Measurements from ENCODE around the gene PRKCQ. TPM values are rescaled to one million over a fixed set of nuclear protein-coding genes. Genes with fewer than 3 reads are reported as not detected.

PRKCQ gene
- polyA plus RNA-seq, 1 donor = 22.7 TPM

DNA sequence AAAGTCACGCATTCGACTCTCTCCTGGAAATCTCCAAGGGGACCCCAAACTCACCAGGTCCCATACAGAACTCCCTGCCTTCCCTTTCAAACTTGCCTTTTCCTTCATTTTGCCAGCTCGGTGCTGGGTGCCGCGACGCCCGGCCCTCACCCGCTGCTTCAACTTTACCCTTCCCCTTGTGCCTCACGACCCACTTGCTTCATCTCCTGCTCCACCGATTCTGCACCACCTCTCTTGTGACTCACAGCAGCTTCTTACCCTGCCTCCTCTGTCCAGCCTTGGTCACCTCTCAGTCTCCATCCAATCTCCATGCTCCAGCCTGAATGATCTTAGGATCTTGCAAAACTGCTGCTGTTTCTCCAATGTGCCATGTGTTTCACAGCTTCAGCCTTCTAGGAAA, 59.9 kb downstream of the PRKCQ start:
- no peak for DNase-seq

DNA sequence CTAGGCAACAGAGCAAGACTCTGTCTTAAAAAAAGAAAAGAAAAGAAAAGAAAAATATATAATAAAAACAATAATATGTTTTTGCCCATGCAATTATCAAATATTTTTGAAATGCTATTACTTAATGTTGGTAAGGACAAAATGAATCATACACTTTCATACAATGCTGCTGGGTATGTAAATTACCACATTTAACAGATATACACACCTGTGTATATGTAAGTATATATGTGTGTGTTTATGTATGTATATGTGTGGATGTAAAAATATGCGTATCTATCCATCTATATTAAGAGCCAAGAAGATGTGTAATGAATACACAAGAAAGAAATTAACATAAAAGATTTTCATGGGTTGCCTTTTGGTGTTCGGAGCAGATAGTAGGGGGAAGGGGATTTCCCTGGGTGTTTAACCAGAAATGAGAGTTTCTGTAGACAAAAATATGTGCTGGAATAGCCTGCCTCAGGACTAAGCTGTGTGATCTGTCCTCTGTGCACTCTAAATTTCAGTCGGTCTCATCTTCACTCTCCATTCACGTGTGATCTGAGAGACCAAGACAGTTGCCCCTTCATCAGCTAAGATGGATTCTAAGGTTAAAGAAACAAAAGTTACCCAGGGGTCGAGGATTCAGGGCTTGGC, 61.2 kb downstream of the PRKCQ start:
- DNase-seq = no peak

DNA sequence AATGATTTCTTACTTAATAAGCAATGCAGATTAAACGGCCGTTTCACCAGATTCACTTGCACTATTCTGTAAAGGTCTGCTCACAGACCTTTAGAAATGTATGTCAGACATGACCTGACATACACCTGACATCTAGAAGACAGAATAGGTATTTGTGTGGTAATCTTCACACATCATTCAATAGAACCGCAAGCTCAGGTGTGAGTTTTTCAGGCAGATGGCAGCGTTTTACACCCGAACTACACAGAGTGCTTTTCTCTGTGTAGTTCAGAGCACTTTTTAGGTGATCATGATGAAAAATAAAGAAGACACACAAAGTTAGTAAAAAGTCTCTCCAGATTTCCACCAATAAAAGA, 63.2 kb downstream of the PRKCQ start:
- DNase-seq = no peak

DNA sequence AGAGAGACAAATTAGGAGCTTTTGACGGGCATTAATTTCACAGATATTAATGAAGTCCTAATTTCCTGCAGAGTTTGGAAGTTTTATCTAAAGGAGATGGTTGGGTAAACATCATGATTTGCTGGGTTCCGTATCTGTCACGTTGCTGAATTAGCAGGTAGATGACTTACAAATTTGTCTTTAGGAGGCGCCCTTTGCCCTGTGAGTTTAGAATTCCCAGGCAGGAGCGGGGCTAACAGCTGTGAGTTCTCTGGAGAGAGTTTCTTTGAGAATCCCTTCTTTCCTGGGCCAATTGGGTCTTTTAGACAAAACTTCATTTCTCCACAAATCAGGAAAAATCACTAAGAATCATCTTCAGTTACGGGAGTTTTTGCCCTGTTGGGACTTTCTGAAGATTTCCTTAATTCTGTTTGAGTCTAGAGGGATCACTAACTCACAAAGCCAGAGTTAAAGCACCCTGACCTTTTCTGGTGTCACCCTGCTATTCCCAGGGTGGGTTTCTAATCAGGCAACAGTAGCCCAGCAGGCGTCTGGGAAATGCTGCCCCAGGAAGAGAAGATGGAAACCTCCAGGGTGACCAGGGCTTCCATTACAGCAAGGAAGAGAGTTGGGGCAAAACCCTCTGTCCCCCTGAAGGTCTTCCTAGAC, 63.7 kb downstream of the PRKCQ start:
- DNase-seq = no peak

DNA sequence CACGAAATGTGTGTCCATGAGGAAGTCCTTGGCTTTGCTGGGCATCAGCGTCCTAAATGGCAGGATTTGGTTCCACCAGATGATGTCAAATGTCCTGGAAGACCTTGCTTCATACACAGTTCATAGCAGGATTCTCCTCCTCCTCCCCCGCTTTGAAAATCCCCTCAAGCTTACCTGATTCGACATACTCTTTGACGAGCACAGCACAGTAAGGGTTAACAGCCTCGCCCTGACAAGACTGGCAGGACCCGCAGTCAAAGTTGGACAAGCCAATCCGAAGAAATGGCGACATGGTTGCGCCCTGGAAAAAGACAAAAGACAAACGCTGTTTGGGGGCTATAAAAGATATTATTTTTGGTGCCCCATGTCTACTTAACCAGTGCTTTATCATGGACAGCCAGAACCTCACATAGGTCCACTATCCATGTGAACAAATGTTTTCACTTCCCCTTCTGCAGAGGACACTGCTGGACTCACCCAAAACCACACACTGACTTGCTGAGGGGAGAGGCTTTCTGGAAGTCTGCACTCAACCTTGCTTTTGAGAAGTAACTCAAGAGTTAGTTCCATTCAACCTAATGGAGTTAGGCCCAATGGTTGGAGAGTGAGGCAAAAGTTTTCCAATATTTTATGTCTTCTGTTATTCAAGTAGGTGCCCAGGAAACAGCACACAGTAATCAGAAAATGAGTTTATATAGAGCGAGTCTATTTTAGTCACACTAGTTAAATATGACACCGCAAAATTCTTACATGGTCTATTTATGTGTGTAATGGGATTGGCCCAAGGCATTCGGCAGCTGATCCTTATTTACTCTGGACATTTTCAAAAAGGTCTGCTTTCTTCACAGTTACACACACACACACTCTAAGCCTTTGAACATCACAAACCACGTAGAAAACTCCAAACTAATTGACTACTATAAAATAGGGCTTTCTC, 65.0 kb downstream of the PRKCQ start:
- no peak for DNase-seq

DNA sequence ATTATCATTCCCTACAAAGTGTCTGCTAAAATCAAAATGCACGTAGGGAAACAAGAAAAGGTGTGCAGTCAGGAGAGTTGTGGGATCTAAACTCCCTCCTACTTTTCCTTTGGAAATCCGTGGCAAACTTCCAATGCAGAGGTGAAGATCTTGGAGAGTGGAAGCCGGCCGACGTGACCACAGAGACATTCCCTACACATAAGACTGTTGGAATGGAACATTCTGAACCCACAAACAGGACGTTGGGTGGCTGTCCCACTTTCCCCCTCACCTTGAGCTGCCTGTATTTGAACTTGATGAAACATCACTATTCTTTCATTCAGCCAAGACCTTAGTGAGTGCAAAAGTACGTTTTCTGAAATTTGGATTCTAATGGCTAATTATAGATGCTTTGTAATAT, 65.9 kb downstream of the PRKCQ start:
- no peak for DNase-seq

DNA sequence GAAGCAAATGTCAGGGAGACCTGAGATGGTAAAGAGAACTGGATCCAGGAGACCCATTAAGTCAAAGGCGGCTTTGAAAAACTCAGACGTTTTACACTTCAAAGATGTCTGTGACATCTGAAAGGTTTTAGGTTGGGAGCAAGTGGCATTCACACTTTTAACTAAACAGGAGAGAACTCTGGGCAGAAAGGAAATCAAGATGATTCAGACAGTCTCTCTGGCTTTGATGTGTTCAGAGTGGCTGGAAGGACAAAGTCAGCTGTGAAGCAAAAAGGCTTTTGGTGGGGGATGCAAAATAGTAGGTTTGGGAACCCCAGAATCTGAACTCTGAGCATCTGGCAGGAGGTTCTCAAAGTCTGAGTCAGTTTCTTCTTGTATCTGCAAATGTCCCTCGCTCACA, 66.6 kb downstream of the PRKCQ start:
- no peak for DNase-seq

DNA sequence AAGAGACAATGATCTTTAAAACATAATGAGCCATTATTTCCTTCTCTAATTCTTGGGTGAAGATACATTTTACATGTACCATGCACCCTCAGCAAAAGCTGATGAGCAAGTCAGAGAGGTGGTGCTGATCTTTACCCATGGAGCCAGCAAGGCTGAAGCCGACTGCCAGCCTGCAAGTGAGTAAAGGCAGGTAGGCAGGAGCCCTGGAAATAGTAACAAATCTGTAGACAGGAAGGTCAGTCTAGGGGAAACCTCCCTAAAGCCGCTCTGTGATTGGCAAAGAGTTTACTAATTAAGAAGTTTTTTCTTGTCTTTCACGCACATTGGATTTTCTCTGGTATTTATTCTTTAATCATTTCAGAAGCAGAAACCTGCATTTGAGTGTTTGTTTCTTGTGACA, 67.9 kb downstream of the PRKCQ start:
- DNase-seq = no peak

DNA sequence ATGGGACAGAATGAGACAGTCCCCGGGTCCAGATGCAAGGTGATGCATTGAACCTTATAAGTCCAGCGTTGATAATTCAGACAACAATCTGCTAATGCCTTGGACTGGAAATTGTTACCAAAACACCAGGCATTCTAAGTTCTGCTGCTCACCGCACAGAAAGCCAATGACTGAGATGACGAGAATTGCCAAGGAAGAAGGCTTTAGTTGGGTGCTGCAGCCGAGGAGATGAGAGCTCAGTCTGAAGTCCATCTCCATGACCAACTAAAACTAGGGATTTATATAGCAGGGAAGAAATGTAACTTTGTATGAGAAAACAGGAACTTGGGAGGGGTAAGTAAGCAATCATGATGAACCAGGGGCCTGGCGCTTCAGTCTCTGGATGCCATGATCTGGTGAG, 68.7 kb downstream of the PRKCQ start:
- DNase-seq = no peak

DNA sequence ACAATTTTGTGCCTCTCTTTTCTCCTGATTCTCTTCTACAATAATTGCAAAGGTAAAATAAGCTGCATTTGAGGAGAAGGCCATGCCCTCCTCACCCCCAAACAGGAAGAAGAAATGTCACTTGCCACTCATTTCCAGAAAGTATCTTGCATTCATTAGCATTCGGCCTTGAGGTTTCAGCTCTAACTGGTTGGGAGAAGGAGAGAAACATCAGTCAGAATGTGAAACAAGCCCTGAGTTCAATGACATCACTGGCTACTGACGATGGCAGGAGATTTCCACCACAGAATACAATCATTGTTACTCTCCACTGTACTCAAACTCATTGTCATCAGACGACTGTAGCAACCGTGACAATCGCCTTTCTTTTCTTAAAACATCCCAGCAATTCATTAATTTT, 72.8 kb downstream of the PRKCQ start:
- no peak for DNase-seq

DNA sequence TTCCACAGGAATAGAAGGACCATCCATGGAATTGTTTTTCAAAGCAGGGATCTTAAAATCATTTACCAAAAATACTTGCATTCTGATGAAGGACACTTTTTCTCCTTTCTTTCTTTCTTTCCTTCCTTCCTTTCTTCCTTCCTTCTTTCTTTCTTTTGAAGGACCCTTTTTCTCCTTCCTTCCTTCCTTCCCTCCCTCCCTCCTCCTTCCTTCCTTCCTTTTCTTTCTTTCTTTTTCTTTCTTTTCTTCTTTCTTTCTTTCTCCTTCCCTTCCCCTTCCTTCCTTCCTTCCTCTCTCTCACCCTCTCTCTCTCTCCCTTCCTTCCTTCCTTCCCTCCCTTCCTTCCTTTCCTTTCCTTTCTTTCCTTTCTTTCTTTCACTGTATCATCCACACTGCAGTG, 74.8 kb downstream of the PRKCQ start:
- no peak for DNase-seq

DNA sequence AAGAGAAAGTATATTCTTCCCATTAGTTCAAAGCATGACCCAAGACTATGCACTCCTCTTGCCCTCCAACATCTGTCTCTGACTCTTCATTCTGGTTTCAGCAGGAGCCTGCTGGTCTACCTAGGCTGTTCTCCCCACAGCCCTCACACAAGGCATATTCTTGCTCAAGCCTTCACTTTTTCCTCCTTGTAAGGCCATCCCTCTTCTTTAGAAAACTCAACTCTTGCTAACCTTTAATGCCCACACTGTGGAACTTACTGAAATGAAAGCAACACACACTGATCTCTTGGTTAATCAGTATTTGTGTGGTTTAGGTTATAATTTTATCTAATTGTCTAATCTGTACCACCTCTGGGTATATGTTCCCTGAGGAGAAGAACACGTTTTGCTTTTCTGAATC, 75.8 kb downstream of the PRKCQ start:
- no peak for DNase-seq

DNA sequence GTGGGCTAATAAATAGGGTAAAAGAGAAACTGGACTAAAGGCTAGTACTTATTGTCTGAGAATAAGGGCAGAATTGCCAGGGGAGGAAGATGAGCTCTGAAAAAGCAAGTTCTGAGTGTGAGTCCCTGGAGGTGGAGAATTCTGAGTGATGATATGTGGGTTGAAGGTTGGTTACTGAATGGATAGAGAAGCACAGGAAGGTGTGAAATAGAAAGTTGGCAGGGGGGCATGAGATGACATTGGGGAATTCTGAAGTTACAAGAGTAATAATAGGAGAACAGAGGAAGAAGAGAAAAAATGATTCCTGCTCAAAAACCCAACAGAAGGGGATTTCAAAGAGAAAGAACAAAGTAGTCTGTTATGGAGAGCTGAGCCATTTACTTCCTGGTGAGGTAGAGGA, 76.9 kb downstream of the PRKCQ start:
- DNase-seq = no peak

DNA sequence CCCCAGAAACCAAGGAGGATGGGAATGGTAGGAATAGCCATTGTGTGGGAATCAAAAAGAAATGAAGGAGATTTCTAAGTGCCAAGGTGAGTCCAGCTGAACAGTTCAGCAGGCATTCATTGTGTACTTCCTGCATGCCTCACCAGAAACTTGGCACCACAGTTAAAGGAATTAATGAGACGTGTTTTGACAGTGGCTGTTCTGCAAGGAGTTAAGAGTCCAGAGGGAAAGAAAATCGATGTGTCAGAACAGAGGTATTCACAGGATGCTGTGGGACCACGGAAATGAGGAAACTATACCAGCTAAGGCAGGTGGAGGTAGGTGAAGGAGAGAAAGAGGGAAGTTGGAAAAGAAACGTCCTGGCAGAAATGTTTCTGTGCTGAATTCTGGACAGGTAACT, 78.1 kb downstream of the PRKCQ start:
- DNase-seq = no peak

DNA sequence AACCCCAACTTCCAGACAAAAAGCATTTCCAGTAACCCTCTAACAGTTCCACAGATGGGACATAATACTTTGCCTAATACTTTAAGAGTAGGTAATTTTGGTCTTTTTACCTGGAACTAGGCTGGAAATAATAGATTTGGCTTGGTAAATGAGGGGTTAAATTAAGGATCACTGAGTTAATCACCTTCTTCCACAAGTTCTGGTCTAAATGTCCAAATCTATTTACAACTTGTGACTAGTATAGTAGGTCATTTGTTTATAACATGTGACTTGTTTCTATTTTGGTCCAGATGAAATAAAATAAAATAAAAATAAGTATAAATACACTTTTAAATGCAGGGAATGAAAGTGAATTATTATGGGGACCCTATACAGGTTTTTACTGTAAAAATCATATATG, 80.1 kb downstream of the PRKCQ start:
- DNase-seq = no peak

DNA sequence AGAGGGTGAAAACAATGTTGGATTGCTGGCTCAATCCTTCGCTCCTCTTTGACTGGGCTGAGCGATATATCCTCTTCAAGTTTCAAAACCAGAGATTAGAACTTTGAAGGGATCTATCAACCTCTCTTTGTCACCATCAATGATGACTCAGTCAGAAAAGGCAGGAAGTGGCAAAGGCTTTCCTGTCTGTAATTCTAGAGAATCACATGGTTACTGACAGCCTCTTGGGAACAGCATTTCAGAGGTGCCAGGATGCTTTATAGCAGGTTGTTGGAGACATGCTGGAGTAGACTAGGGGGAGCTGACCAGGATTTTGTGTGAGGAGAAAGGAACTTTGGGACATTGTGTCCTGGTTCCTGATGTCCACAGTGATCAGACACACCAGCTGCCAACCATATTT, 81.3 kb downstream of the PRKCQ start:
- DNase-seq = no peak

DNA sequence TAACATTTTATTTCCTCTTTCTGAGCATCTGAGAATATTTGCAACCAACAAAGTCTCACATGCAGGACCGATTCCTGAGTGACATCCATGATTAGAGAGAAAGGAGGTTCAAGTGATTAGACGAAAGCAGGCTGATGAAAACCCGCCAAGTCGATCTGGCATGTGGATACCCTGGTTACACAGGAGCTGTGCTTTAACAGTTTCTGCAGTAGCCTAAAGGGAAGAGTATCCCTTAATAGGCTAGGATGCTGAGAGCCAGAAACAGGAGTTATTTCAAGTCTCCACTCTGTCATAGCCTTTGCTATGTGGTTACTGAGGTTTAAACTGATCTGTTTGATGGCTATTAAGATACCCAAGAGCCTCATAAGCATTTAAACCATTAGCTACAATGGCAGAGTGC, 82.5 kb downstream of the PRKCQ start:
- DNase-seq = no peak

DNA sequence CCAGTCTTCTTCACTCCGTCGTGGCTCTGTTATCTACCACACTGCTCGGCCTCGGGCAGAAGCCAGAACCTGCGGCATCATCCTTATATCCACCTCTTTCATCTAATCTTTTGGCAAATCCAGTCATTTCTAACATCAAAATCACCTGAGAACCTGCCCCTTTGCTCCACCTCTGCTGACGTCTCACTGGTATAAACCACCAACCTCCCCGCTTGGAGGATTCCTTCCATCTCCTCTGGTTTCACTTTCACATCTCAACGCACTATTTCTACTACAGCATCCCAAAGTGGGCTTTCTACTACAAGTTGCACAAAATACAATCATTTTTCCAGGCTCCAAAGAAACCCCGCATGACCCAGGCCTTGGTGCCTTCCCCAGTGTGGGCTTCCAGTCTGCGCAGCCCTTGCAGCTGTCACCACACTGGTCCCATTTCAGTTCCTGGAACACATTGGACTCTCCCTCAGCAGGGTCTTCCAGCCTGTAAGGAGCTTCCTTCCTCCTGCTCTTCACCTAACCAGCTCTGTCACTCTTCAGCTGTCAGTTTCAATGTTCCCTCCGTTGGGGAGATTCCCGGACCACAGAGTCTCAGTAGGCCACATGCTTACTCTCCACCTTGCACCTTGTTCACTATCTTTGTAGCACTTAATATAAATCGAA, 85.0 kb downstream of the PRKCQ start:
- DNase-seq = no peak

DNA sequence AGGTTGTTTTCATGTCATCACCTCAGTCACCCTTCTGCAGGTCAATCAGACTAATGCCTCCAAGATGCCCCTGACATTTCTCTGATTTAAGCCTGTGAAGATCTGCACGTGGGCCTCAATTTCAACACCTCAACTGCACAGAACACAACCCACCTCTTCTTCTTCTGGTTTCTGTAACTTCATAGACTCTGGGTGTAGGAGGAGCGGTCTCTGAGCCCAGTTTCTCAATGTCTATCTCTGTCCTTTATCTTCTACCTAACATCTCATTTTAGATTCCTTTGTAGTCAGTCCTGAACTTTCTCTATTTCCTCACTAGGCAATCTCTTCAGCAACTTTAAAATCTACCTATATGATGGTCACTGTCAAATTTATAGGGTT, 85.6 kb downstream of the PRKCQ start:
- no peak for DNase-seq

DNA sequence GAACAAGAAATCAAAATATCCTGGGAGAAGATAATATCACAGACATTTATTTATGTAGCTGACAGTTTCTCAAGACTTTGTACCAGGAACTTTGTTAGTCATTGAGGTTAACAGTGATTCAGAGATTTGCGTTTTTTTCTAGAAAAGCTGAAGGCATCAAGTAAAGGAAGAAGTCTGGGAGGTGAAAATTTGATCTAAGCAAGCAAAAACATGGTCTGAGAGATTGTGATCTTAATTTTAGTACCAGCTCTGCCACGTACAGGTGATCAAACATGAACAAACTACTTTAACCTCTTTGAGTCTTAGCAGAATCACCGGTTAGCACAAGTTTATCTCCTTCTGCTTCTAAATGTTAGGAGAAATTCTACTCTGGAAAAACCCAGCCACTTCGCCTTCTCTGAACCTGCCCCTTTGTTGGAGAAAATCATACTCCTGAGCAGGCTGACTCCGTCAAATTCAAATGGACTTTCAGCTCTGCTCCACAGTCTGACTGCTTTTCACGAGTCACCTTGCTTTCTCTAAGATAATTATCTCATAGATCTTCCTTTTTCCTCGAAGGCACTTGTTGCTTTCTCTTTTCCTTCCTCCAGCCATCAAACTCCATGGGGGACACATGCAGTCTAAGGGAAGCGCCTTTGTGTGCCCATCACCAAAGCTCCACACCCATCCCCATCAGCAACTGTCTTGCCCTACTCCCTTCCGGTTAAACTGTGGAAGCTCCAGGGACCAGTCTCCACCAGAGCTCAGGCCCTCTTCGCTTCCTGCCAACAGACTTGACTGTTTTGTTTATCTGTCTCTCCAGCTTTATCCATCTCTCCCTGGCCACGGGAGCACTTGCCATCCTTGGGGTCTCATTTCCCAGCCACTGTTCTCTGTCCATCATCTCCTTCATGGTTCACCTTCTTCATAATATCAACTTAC, 86.3 kb downstream of the PRKCQ start:
- no peak for DNase-seq

DNA sequence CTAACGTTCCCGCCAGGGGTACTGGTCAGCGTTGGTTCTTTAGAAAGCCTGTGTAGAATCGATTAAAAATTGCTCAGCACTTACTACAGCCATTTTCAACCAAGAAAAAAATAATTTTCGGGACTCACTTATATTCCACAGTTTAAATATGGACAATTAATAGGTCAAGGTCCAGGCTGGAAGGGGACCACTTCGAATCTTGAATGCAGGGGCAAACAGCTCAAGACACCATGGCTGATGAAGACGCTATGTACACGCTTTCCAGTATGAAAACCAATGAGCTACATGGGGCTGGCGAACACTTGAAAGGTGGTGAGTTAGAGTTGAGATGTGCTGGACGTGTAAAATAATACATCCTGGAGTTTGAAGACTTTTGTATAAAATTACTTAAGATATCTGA, 87.2 kb downstream of the PRKCQ start:
- DNase-seq = no peak
